Measurements from ENCODE around the gene ZDBF2.

DNA sequence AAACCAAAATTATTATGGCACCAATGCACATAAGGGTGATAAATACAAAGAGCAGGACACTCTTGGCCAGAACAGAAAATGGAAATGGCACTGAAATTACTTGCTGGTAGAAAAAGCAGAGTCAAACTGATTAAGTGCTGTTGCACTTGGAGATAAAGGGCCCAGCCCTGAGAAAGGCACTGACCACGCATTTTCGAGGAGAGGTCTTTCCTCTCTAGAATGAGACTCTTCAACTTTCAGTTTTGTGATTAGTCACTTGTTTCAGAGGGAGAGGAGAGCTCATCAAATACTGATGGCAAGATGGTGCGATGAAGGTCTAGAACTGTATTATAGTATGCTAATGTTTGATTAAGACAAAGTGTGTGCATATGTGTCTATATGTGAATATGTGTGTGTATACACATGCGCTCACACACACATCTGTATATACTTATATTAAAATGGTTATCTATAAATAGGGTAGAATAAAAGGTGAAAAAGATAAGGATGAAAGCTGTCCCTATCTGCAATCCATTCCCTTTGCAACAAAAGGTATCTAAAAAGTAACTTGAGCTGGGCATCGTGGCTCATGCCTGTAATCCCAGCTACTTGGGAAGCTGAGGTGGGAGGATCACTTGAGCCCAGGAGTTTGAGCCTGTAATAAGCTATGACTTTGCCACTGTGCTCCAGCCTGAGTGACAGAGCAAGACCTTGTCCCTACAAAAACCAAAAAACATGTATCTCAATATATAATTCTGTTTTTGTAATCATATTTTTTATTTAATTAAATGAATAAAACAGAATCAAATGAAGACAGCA lies 48.8 kb upstream of the ZDBF2 start:
- no peak for TF ChIP-seq EZH2 (IDR thresholded peaks at IDR 0.05; ENCODE audit: low read length, missing control alignments)
- TF ChIP-seq, protein P1, sequence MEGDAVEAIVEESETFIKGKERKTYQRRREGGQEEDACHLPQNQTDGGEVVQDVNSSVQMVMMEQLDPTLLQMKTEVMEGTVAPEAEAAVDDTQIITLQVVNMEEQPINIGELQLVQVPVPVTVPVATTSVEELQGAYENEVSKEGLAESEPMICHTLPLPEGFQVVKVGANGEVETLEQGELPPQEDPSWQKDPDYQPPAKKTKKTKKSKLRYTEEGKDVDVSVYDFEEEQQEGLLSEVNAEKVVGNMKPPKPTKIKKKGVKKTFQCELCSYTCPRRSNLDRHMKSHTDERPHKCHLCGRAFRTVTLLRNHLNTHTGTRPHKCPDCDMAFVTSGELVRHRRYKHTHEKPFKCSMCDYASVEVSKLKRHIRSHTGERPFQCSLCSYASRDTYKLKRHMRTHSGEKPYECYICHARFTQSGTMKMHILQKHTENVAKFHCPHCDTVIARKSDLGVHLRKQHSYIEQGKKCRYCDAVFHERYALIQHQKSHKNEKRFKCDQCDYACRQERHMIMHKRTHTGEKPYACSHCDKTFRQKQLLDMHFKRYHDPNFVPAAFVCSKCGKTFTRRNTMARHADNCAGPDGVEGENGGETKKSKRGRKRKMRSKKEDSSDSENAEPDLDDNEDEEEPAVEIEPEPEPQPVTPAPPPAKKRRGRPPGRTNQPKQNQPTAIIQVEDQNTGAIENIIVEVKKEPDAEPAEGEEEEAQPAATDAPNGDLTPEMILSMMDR (conservative IDR thresholded peaks at IDR 0.05 in 1 of 2, IDR thresholded peaks at IDR 0.05 in 1 of 2; ENCODE audit: low read depth in 1 of 2, low read length in 2 of 2) = no peak

All from fibroblast of lung (primary cell).